Measurements from ENCODE around the gene SLC38A1.

- TF ChIP-seq POLR2AphosphoS5 (IDR thresholded peaks at IDR 0.05): no peak
- TF ChIP-seq CTCF (IDR thresholded peaks at IDR 0.05): no peak
- no peak for TF ChIP-seq POLR2A (IDR thresholded peaks at IDR 0.05)
These were observed 31.0 kb upstream of the SLC38A1 start for GRCh38 chr12:46299851-46300250.
